Fibroblast of skin of right biceps (primary cell): Measurements from ENCODE around the gene WARS2.
"Not testable (repeated sequence)": the region's sequence is repeated elsewhere in the genome, so short reads cannot be mapped to it uniquely, and the experiment has no call there.

Experiments used
- DNase-seq: peaks from one replicate; pipeline ENCODE4 v3.0.0-alpha.2; 2013

WARS2 gene

GRCh38 chr1:119136401-119136800, 4.1 kb downstream of the WARS2 start:
- peak; percentile 73 for DNase-seq

- peak; percentile 84 for DNase-seq
Observed at GRCh38 chr1:119133987-119134386, 6.5 kb downstream of the WARS2 start.

- DNase-seq = peak; percentile 37
Observed at GRCh38 chr1:119132179-119132578, 8.3 kb downstream of the WARS2 start.

- DNase-seq = no peak
Observed at GRCh38 chr1:119125874-119126273, 14.6 kb downstream of the WARS2 start.

GRCh38 chr1:119124764-119125163, 15.7 kb downstream of the WARS2 start:
- DNase-seq = no peak

GRCh38 chr1:119121872-119122271, 18.6 kb downstream of the WARS2 start:
- DNase-seq = not testable (repeated sequence)

GRCh38 chr1:119116725-119117124, 23.7 kb downstream of the WARS2 start:
- DNase-seq = peak; percentile 25

GRCh38 chr1:119115736-119116135, 24.7 kb downstream of the WARS2 start:
- DNase-seq = no peak

GRCh38 chr1:119115311-119115710, 25.1 kb downstream of the WARS2 start:
- no peak for DNase-seq

- DNase-seq = no peak
Observed at GRCh38 chr1:119114786-119115185, 25.7 kb downstream of the WARS2 start.

- no peak for DNase-seq
Observed at GRCh38 chr1:119112791-119113190, 27.7 kb downstream of the WARS2 start.

- no peak for DNase-seq
Observed at GRCh38 chr1:119112244-119112643, 28.2 kb downstream of the WARS2 start.

- DNase-seq = peak; percentile 46
Observed at GRCh38 chr1:119108988-119109387, 31.5 kb downstream of the WARS2 start.

- no peak for DNase-seq
Observed at GRCh38 chr1:119103764-119104163, 36.7 kb downstream of the WARS2 start.

- DNase-seq = no peak
Observed at GRCh38 chr1:119102051-119102450, 38.4 kb downstream of the WARS2 start.

- DNase-seq = peak; percentile 63
Observed at GRCh38 chr1:119101563-119101962, 38.9 kb downstream of the WARS2 start.

GRCh38 chr1:119099775-119100174, 40.7 kb downstream of the WARS2 start:
- DNase-seq = no peak

- DNase-seq = peak; percentile 25
Observed at GRCh38 chr1:119097380-119097779, 43.1 kb downstream of the WARS2 start.

GRCh38 chr1:119093721-119094120, 46.7 kb downstream of the WARS2 start:
- DNase-seq = no peak

GRCh38 chr1:119091618-119092017, 48.8 kb downstream of the WARS2 start:
- peak; percentile 18 for DNase-seq

GRCh38 chr1:119090250-119090649, 50.2 kb downstream of the WARS2 start:
- no peak for DNase-seq

GRCh38 chr1:119086830-119087229, 53.6 kb downstream of the WARS2 start:
- no peak for DNase-seq

GRCh38 chr1:119084798-119085197, 55.7 kb downstream of the WARS2 start:
- DNase-seq = peak; percentile 24

- DNase-seq = no peak
Observed at GRCh38 chr1:119083980-119084379, 56.5 kb downstream of the WARS2 start.

- DNase-seq = no peak
Observed at GRCh38 chr1:119083479-119083878, 57.0 kb downstream of the WARS2 start.

GRCh38 chr1:119081700-119082099, 58.8 kb downstream of the WARS2 start:
- peak; percentile 41 for DNase-seq
